HUES48 (cell line): ENCODE measurements around the gene DCN.

Experiments used
- H3K27ac ChIP-seq: one replicate; pipeline ENCODE4 v1.7.0; 2013; ENCODE audit warnings: low read depth, low read length, inconsistent platforms
- H3K27me3 ChIP-seq: 2 replicates; pipeline ENCODE4 v1.6.1; 2013; ENCODE audit warnings: mild to moderate bottlenecking, low read length; ENCODE audit not compliant: control insufficient read depth, insufficient read depth
- H3K36me3 ChIP-seq: 2 replicates; pipeline ENCODE4 v1.6.1; 2013; ENCODE audit warnings: low read length; ENCODE audit not compliant: control insufficient read depth, insufficient read depth
- H3K4me1 ChIP-seq: 2 replicates; pipeline ENCODE4 v1.6.1; 2013; ENCODE audit warnings: mild to moderate bottlenecking, low read length; ENCODE audit not compliant: control insufficient read depth, insufficient read depth
- H3K4me3 ChIP-seq: 2 replicates; pipeline ENCODE4 v1.5.1; 2013; ENCODE audit warnings: mild to moderate bottlenecking, low read depth, low read length
- H3K9ac ChIP-seq: 2 replicates; pipeline ENCODE4 v1.6.1; 2013; ENCODE audit warnings: mild to moderate bottlenecking, low read depth, low read length, moderate library complexity
- H3K9me3 ChIP-seq: 2 replicates; pipeline ENCODE4 v1.6.1; 2013; ENCODE audit warnings: low read length; ENCODE audit not compliant: control insufficient read depth, insufficient read depth

Gene DCN

DNA sequence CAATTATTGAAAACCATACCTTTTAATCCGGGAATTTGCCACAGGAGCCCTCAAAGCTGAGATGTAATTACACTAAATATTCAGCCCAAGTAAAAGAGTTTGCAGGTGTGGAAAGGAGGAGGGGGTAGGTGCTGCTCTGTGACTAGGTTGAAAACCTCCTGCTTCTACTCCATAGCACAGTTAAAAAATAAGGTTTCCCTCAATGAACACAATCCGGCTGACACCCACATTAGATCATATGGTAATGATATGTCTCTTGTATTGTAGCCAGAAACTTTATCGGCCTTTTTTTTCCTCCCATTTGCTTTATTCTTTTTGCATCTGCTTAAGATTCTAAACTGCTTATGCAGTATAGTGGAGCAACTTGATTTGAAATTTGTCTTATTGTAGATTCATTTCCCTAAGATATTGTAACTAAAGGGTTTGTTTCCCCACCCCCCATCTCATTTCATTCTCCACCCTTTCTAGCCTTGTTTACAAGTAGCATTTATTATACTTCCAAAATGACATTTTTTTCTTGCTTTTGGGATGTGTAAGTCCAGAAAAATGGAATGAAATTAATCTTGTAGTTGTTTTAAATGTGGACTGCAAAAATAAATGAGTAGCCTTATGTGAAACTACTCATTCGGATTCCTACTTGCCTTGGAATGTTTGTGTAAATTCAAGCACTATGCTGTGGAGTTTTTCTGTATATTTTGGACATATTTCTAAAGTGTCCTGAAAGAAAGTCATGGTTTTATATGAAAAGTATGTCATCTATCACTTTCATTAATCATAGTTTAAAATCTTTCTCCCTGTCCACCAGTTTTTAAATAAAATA, at the start of gene DCN:
Gene DCN (minus strand): TSS at position 182 of the 820 bp plus-strand sequence. CDS start 4,265 bp downstream, outside the sequence.
- Histone ChIP-seq H3K36me3 (no peaks in the 10 kb centered on the region), H3K27ac (no peak within 1 kb of the TSS), H3K4me3 (no peak within 1 kb of the TSS), H3K9me3 (no peaks in the 10 kb centered on the region), H3K27me3 (no peaks in the 10 kb centered on the region), H3K4me1 (no peaks in the 10 kb centered on the region; the same call in 1 of the 2 replicates), H3K9ac (no peak within 1 kb of the TSS)

- Histone ChIP-seq H3K36me3 (no peaks in the 10 kb centered on the region), H3K4me3 (no peak overlapping the region), H3K9me3 (no peaks in the 10 kb centered on the region), H3K27ac (no peak overlapping the region), H3K9ac (no peak overlapping the region), H3K4me1 (no peaks in the 10 kb centered on the region), H3K27me3 (no peaks in the 10 kb centered on the region)
Observed at GRCh38 chr12:91230841-91231240, 48.2 kb upstream of the DCN start.

- no peaks in the 10 kb centered on the region for H3K36me3 ChIP-seq
- H3K9me3 ChIP-seq: no peaks in the 10 kb centered on the region
Observed at GRCh38 chr12:91226951-91227350, 44.3 kb upstream of the DCN start.

GRCh38 chr12:91225316-91225715, 42.7 kb upstream of the DCN start:
- H3K27me3 ChIP-seq: no peaks in the 10 kb centered on the region
- H3K9me3 ChIP-seq: no peaks in the 10 kb centered on the region
- H3K4me3 ChIP-seq: no peak overlapping the region
- no peaks in the 10 kb centered on the region for H3K4me1 ChIP-seq
- H3K36me3 ChIP-seq: no peaks in the 10 kb centered on the region
- H3K9ac ChIP-seq: no peak overlapping the region
- no peak overlapping the region for H3K27ac ChIP-seq

More at GRCh38 chr12:91226951-91227350, 44.3 kb upstream of the DCN start:
- Histone ChIP-seq H3K4me3 (no peak overlapping the region), H3K27me3 (no peaks in the 10 kb centered on the region), H3K9ac (no peak overlapping the region), H3K27ac (no peak overlapping the region), H3K4me1 (no peaks in the 10 kb centered on the region)

DNA sequence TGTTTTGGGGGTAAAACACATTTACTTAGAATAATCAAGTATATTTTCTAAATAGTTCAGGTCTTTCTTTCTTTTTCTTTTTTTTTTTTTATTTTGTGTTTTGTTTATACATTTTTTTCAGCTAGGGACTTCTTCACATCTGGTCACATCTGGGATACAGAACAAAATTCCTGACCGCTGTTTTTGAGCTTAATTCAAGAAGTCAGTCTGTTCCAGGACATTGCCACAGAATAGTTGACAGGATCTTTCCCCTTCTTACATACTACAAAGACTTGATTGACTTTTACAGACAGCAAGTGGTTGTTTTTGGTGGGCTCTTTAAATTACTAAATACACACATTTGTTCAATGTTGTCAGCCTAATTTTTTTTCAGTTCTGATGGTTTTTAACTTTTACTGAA, 41.8 kb upstream of the DCN start:
- no peaks in the 10 kb centered on the region for H3K4me1 ChIP-seq
- H3K27me3 ChIP-seq: no peaks in the 10 kb centered on the region
- no peak overlapping the region for H3K9ac ChIP-seq
- H3K36me3 ChIP-seq: no peaks in the 10 kb centered on the region
- no peak overlapping the region for H3K4me3 ChIP-seq
- no peak overlapping the region for H3K27ac ChIP-seq
- H3K9me3 ChIP-seq: no peaks in the 10 kb centered on the region

GRCh38 chr12:91222746-91223145, 40.1 kb upstream of the DCN start:
- Histone ChIP-seq H3K27ac (no peak overlapping the region), H3K9me3 (no peaks in the 10 kb centered on the region), H3K36me3 (no peaks in the 10 kb centered on the region), H3K27me3 (no peaks in the 10 kb centered on the region), H3K4me1 (no peaks in the 10 kb centered on the region), H3K4me3 (no peak overlapping the region), H3K9ac (no peak overlapping the region)

DNA sequence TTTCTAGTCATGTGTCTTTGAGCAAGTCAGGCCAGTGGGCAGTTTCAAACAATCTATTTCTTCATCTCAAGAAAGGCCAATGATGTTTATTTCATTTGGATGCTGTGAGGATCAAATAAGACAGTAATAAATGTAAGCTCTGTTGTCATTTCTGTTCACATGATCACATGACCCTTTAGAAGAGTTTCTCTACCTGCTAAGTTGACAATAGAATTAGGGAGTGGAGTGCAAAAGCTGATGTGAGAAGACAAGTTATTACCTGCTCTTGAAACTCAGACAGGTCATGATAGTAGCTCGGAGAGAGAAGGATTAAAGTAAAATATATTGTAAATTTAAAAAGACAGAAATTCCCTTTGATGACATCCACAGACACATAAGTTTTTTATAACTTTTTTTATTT, 37.3 kb upstream of the DCN start:
- no peaks in the 10 kb centered on the region for H3K4me1 ChIP-seq
- H3K36me3 ChIP-seq: no peaks in the 10 kb centered on the region
- no peak overlapping the region for H3K4me3 ChIP-seq
- H3K9ac ChIP-seq: no peak overlapping the region
- no peaks in the 10 kb centered on the region for H3K27me3 ChIP-seq
- H3K27ac ChIP-seq: no peak overlapping the region
- H3K9me3 ChIP-seq: no peaks in the 10 kb centered on the region

GRCh38 chr12:91219511-91219910, 36.9 kb upstream of the DCN start:
- H3K4me1 ChIP-seq: no peaks in the 10 kb centered on the region
- no peaks in the 10 kb centered on the region for H3K27me3 ChIP-seq
- no peaks in the 10 kb centered on the region for H3K9me3 ChIP-seq
- H3K27ac ChIP-seq: no peak overlapping the region
- H3K4me3 ChIP-seq: no peak overlapping the region
- no peak overlapping the region for H3K9ac ChIP-seq
- H3K36me3 ChIP-seq: no peaks in the 10 kb centered on the region

GRCh38 chr12:91216871-91217270, 34.3 kb upstream of the DCN start:
- H3K36me3 ChIP-seq: no peaks in the 10 kb centered on the region
- H3K4me1 ChIP-seq: no peaks in the 10 kb centered on the region
- H3K27me3 ChIP-seq: no peaks in the 10 kb centered on the region
- H3K27ac ChIP-seq: no peak overlapping the region
- H3K4me3 ChIP-seq: no peak overlapping the region
- no peak overlapping the region for H3K9ac ChIP-seq
- no peaks in the 10 kb centered on the region for H3K9me3 ChIP-seq

DNA sequence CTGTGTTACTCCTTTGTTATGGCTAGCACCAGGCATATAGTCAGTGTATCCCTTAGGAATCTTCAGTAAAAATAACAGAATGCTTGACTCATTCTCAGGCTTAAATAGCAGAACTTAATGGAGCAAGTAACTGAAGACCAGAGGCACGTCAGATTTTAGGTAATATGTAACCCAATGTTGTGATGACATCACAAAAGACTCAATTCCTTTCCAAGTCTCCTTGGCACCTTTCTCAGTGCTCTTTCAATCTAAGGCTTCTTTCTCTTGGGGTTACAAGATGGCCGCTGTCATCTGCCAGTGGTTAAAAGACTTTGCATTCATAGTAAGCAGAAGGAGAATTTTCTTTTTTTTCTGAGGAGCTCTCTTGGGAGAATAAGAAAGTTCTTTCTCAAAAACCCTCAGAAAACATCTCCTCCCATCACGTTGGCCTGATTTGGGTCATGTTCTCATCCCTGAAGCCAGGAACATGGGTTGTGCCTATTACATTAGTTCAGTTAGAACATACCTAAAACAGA, 33.4 kb upstream of the DCN start:
- Histone ChIP-seq H3K36me3 (no peaks in the 10 kb centered on the region), H3K27me3 (no peaks in the 10 kb centered on the region), H3K4me3 (no peak overlapping the region), H3K9ac (no peak overlapping the region), H3K9me3 (no peaks in the 10 kb centered on the region), H3K4me1 (no peaks in the 10 kb centered on the region), H3K27ac (no peak overlapping the region)

DNA sequence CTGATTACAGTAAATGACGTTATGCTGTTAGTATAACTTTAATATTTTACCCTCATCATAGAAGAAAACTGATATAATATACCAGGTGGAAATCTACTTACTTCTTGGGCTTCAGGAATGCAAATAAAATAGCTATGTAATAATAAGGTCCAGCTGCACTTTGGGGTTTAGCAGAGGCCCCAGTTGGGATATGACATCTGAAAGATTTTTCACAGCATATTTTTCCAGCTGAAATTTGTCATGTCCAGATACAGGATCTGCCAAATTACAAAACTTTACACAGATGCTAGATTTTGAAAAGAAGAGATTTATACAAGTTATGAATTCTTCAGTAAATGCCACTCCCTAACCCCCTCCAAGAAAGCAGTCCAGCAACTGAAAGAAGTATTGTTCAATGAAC, 29.2 kb upstream of the DCN start:
- H3K27me3 ChIP-seq: no peaks in the 10 kb centered on the region
- H3K36me3 ChIP-seq: no peaks in the 10 kb centered on the region
- no peak overlapping the region for H3K4me3 ChIP-seq
- H3K9me3 ChIP-seq: no peaks in the 10 kb centered on the region
- no peaks in the 10 kb centered on the region for H3K4me1 ChIP-seq
- no peak overlapping the region for H3K27ac ChIP-seq
- no peak overlapping the region for H3K9ac ChIP-seq
